Astrocyte (in vitro differentiated cells and primary cell): ENCODE results near the gene CDHR4. TPM values are rescaled to one million over a fixed set of nuclear protein-coding genes. Genes with fewer than 3 reads are reported as not detected.

Source experiments
- DNase-seq: peaks from one replicate; pipeline ENCODE4 v3.0.0-alpha.2; 2010; ENCODE audit warnings: low read depth
- FAIRE-seq: peaks from 2 replicates; lab custom pipeline; 2011; peaks lifted over from hg19 to GRCh38; lab: Jason Lieb, UNC
- H2AFZ ChIP-seq: 2 replicates; pipeline ENCODE4 v1.6.0; 2012; ENCODE audit warnings: low read depth, low read length, inconsistent platforms
- H3K27ac ChIP-seq: 2 replicates; pipeline ENCODE4 v1.5.1; 2011; ENCODE audit warnings: low read depth, low read length, inconsistent platforms
- H3K27me3 ChIP-seq: 2 replicates; pipeline ENCODE4 v1.6.0; 2011; ENCODE audit warnings: low read length, inconsistent platforms; ENCODE audit not compliant: insufficient read depth
- H3K36me3 ChIP-seq: 2 replicates; pipeline ENCODE4 v1.5.1; 2011; ENCODE audit warnings: low read length, inconsistent platforms; ENCODE audit not compliant: insufficient read depth
- H3K4me1 ChIP-seq: 2 replicates; pipeline ENCODE4 v1.5.1; 2011; ENCODE audit warnings: low read length, inconsistent platforms; ENCODE audit not compliant: insufficient read depth
- H3K4me2 ChIP-seq: 2 replicates; pipeline ENCODE4 v1.6.0; 2012; ENCODE audit warnings: low read length, inconsistent platforms
- H3K4me3 ChIP-seq: 2 replicates; pipeline ENCODE4 v1.5.1; 2011; ENCODE audit warnings: low read depth, mild to moderate bottlenecking, low read length, inconsistent platforms; ENCODE audit not compliant: insufficient read depth
- H3K79me2 ChIP-seq: 2 replicates; pipeline ENCODE4 v1.6.0; 2012; ENCODE audit warnings: mild to moderate bottlenecking, low read length, inconsistent platforms; ENCODE audit not compliant: insufficient read depth
- H3K9ac ChIP-seq: 2 replicates; pipeline ENCODE4 v1.6.0; 2012; ENCODE audit warnings: mild to moderate bottlenecking, low read length, inconsistent platforms
- H3K9me3 ChIP-seq: 2 replicates; pipeline ENCODE4 v1.5.1; 2012; ENCODE audit warnings: low read depth, mild to moderate bottlenecking, low read length, inconsistent platforms; ENCODE audit not compliant: insufficient read depth
- H4K20me1 ChIP-seq: 2 replicates; pipeline ENCODE4 v1.6.0; 2012; ENCODE audit warnings: low read length, inconsistent platforms; ENCODE audit not compliant: insufficient read depth
- H3K27ac Mint-ChIP-seq: one replicate; pipeline ENCODE4 v1.8.0; 2021; ENCODE audit warnings: mild to moderate bottlenecking, mixed read lengths; ENCODE audit not compliant: unreplicated experiment
- H3K27me3 Mint-ChIP-seq: one replicate; pipeline ENCODE4 v1.8.0; 2021; ENCODE audit warnings: low read depth, mixed read lengths; ENCODE audit not compliant: unreplicated experiment
- H3K36me3 Mint-ChIP-seq: one replicate; pipeline ENCODE4 v1.8.0; 2021; ENCODE audit warnings: low read depth, mixed read lengths; ENCODE audit not compliant: unreplicated experiment
- H3K4me1 Mint-ChIP-seq: one replicate; pipeline ENCODE4 v1.8.0; 2021; ENCODE audit warnings: low read depth, mixed read lengths; ENCODE audit not compliant: unreplicated experiment
- H3K4me3 Mint-ChIP-seq: one replicate; pipeline ENCODE4 v1.8.0; 2021; ENCODE audit warnings: mild to moderate bottlenecking, moderate library complexity, mixed read lengths; ENCODE audit not compliant: unreplicated experiment
- H3K9me3 Mint-ChIP-seq: one replicate; pipeline ENCODE4 v1.8.0; 2021; ENCODE audit warnings: mild to moderate bottlenecking, mixed read lengths; ENCODE audit not compliant: unreplicated experiment
- EZH2 ChIP-seq: IDR thresholded peaks from 2 replicates; pipeline ENCODE4 v1.6.1; 2012; ENCODE audit warnings: mild to moderate bottlenecking, low read length, inconsistent platforms; ENCODE audit not compliant: insufficient read depth
- total RNA-seq: library from RNA; stranded (reverse); gene quantifications from 2 replicates; pipeline ENCODE4 v1.2.1, GENCODE V29; 2021
- TF ChIP-seq, protein P1 (sequence below): IDR thresholded peaks from 2 replicates; pipeline ENCODE4 v1.5.1; 2011; ENCODE audit warnings: low read depth, mild to moderate bottlenecking, inconsistent platforms, low read length, moderate library complexity; ENCODE audit not compliant: insufficient read depth

Gene CDHR4
- total RNA-seq, 1 donor from 2014 or later, result not detected

DNA sequence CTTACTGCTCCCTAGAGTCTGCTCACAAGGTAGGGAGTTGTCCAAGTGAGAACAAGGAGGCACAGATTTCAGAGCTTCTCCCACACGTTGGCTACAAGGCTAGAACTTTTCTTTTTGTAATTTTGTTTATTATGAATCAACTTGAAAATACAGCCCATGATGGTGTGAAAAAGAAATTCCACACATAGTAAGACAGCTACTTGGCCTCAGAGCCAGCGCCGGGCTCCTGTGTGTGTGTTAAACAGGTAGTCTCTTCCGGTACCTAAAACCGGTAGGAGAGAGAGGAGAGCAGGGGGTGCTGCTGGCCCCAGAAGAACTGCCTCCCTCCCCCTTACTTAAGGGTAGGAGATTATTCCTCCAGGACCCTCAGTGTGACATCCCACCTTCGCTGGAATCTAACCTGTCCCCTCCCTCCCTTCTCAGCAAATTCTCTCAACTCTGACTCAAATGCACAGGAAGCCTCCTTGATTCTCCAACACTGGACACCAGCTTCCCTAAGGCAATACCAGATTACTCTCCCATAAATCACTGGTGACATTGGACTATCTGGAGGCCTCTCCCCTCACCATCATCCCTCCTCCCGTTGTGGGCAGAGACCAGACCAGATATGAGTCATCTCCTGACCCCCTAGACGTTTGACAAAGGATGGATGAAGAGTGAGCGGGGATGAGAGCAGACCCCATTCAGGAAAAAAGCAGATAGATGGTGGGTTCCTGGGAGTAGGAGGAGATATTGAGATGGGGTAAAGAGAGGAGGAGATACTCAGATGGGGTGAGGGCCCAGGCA lies 8.9 kb downstream of the CDHR4 start:
- no peak for DNase-seq
- Histone ChIP-seq H3K27ac (no peak overlapping the region), H3K4me3 (no peak overlapping the region), H3K79me2 (peaks cover 5% of the 10 kb centered on the region), H3K4me1 (peaks cover 10% of the 10 kb centered on the region), H3K9me3 (no peaks in the 10 kb centered on the region), H3K9ac (no peak overlapping the region), H3K36me3 (no peaks in the 10 kb centered on the region), H2AFZ (no peak overlapping the region), H4K20me1 (no peaks in the 10 kb centered on the region), H3K4me2 (no peak overlapping the region), H3K27me3 (no peaks in the 10 kb centered on the region)
- no peak overlapping the region for H3K4me3 Mint-ChIP-seq
- peaks cover 5% of the 10 kb centered on the region for H3K27me3 Mint-ChIP-seq
- peaks cover 3% of the 10 kb centered on the region for H3K36me3 Mint-ChIP-seq
- peaks cover 8% of the 10 kb centered on the region for H3K4me1 Mint-ChIP-seq
- H3K27ac Mint-ChIP-seq, result no peak overlapping the region
- no peak for TF ChIP-seq EZH2
- TF ChIP-seq, protein P1, sequence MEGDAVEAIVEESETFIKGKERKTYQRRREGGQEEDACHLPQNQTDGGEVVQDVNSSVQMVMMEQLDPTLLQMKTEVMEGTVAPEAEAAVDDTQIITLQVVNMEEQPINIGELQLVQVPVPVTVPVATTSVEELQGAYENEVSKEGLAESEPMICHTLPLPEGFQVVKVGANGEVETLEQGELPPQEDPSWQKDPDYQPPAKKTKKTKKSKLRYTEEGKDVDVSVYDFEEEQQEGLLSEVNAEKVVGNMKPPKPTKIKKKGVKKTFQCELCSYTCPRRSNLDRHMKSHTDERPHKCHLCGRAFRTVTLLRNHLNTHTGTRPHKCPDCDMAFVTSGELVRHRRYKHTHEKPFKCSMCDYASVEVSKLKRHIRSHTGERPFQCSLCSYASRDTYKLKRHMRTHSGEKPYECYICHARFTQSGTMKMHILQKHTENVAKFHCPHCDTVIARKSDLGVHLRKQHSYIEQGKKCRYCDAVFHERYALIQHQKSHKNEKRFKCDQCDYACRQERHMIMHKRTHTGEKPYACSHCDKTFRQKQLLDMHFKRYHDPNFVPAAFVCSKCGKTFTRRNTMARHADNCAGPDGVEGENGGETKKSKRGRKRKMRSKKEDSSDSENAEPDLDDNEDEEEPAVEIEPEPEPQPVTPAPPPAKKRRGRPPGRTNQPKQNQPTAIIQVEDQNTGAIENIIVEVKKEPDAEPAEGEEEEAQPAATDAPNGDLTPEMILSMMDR, result no peak
- peaks cover 2% of the 10 kb centered on the region for H3K9me3 Mint-ChIP-seq
- no peak for FAIRE-seq

DNA sequence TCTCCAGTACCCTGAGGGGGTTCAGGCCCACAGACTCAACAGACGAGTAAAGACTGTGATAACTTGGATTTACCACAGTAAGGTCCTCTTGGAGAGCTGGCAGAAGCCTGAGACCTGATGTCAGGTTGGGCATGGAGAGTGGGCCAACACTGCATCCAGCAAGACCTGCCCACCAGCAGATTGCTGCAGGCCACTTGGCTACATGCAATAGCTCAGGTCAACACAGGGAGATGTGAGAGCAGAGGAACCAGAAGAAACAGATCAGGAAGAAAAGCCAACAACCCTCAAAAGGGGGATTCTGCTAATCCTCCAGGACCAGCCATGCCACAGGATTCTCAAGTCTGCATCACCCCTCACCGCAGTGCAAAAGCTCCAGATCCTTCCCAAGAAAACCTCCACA lies 11.6 kb downstream of the CDHR4 start:
- no peak overlapping the region for H3K4me2 ChIP-seq
- no peak overlapping the region for H2AFZ ChIP-seq
- Mint-ChIP-seq H3K4me1 (peaks cover 12% of the 10 kb centered on the region), H3K27ac (no peak overlapping the region), H3K27me3 (peaks cover 4% of the 10 kb centered on the region), H3K9me3 (peaks cover 2% of the 10 kb centered on the region), H3K36me3 (peaks cover 6% of the 10 kb centered on the region), H3K4me3 (no peak overlapping the region)
- no peaks in the 10 kb centered on the region for H3K9me3 ChIP-seq
- no peaks in the 10 kb centered on the region for H3K27me3 ChIP-seq
- peaks cover 31% of the 10 kb centered on the region for H3K79me2 ChIP-seq
- H3K4me3 ChIP-seq, result no peak overlapping the region
- H3K27ac ChIP-seq, result no peak overlapping the region
- H3K9ac ChIP-seq, result no peak overlapping the region
- no peak for TF ChIP-seq EZH2
- TF ChIP-seq, protein P1, result no peak
- no peaks in the 10 kb centered on the region for H4K20me1 ChIP-seq
- H3K4me1 ChIP-seq, result peaks cover 17% of the 10 kb centered on the region
- no peaks in the 10 kb centered on the region for H3K36me3 ChIP-seq
- no peak for DNase-seq
- no peak for FAIRE-seq

DNA sequence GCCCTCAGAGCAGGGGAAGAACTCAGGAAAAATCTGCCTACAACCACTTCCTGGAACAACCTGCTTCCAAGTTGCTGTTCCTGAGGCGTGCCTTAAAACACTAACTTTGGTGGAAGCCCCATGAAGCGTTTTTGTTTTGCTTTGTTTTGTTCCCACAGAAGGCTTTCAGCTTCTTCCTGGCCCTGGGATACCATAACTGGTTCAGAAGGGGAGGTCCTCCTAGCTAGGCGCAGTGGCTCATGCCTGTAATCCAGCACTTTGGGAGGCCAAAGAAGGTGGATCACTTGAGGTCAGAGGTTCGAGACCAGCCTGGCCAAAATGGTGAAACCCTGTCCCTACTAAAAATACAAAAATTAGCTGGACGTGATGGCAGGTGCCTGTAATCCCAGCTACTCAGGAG lies 12.1 kb downstream of the CDHR4 start:
- Histone ChIP-seq H4K20me1 (peaks cover 1% of the 10 kb centered on the region), H3K4me3 (no peak overlapping the region), H3K9me3 (no peaks in the 10 kb centered on the region), H3K36me3 (no peaks in the 10 kb centered on the region), H3K79me2 (peaks cover 35% of the 10 kb centered on the region), H3K4me2 (no peak overlapping the region), H3K4me1 (peaks cover 17% of the 10 kb centered on the region), H3K9ac (no peak overlapping the region), H3K27me3 (no peaks in the 10 kb centered on the region), H3K27ac (no peak overlapping the region), H2AFZ (no peak overlapping the region)
- Mint-ChIP-seq H3K4me1 (peaks cover 12% of the 10 kb centered on the region), H3K4me3 (no peak overlapping the region), H3K27ac (no peak overlapping the region), H3K27me3 (peaks cover 4% of the 10 kb centered on the region), H3K36me3 (peaks cover 6% of the 10 kb centered on the region), H3K9me3 (peaks cover 2% of the 10 kb centered on the region)
- DNase-seq (no peak), FAIRE-seq (no peak)
- TF ChIP-seq, protein P1, result no peak
- no peak for TF ChIP-seq EZH2
